H1 (cell line): ENCODE measurements around the gene IL17D. TPM values are rescaled to one million over a fixed set of nuclear protein-coding genes. Genes with fewer than 3 reads are reported as not detected.

Source experiments
- ATF3 ChIP-seq: IDR thresholded peaks from 2 replicates; pipeline ENCODE4 v1.6.1; 2011; ENCODE audit warnings: low read depth, mild to moderate bottlenecking, low read length; ENCODE audit not compliant: insufficient read depth
- CBX8 ChIP-seq: fragments of 300-800, 300-1000 bp; sonication (generic); IDR thresholded peaks from 2 replicates; pipeline ENCODE4 v1.7.1; 2016; ENCODE audit warnings: low read depth, low read length, borderline replicate concordance
- CHD1 ChIP-seq: IDR thresholded peaks from 2 replicates; pipeline ENCODE4 v1.6.1; 2012; ENCODE audit warnings: low read depth, low read length, improper control_type of control experiment
- HDAC2 ChIP-seq, 2 experiments: fragments of 300-600 bp in 1 of 2; sonication (generic) in 1 of 2; IDR thresholded peaks; 2 replicates each; pipeline ENCODE4 v1.6.1; 2011 to 2012; ENCODE audit warnings: low read depth in 2 of 2, low read length in 2 of 2, mild to moderate bottlenecking in 2 of 2, moderate library complexity in 2 of 2, borderline replicate concordance in 1 of 2, inconsistent platforms in 1 of 2
- NRF1 ChIP-seq: IDR thresholded peaks from 2 replicates; pipeline ENCODE4 v1.6.1; 2011; ENCODE audit warnings: mild to moderate bottlenecking, low read depth, low read length, improper control_type of control experiment
- SIX5 ChIP-seq: IDR thresholded peaks from 2 replicates; pipeline ENCODE4 v1.6.1; 2011; ENCODE audit warnings: mild to moderate bottlenecking, low read depth, low read length
- polyA plus RNA-seq, 7 experiments: library from polyadenylated mRNA; depleted of rRNA in 3 of 7; stranded (reverse) in 5 of 7; unstranded in 2 of 7; fragments of >200 nt in 5 of 7; fragments of 200-250 nt in 2 of 7; gene quantifications; 1 replicate in 5 of 7; 2 replicates in 1 of 7; 4 replicates in 1 of 7; pipeline versions ENCODE4 v1.2.1 to v1.2.3, GENCODE V29; 2011 to 2013; ENCODE audit warnings: missing spikeins in 2 of 7, mixed read lengths in 2 of 7
- total RNA-seq: library from RNA; stranded (reverse); fragmentation: NEBNext Ultra II Directional; extraction: Animal tissue kit (Norgen Biotek cat#: 25700); gene quantifications from 2 replicates; pipeline ENCODE4 v1.2.1, GENCODE V29; 2021

The IL17D gene
- total and polyA plus RNA-seq, 2 of the 8 experiments (the other 6 are each of a cell fraction or from before 2014, with no cell fraction given): 0.56 to 0.59 TPM

- TF ChIP-seq SIX5 (no peak), CHD1 (no peak), NRF1 (no peak), HDAC2 (IDR thresholded peaks at IDR 0.05; ENCODE audit: borderline replicate concordance in 1 of 2, low read depth in 2 of 2, low read length in 2 of 2) (no peak), CBX8 (no peak), ATF3 (no peak)
These were observed 35.6 kb upstream of the IL17D start (continued) for GRCh38 chr13:20667857-20668437.
